CD4-positive, CD25-positive, alpha-beta regulatory T cell (primary cell): ENCODE results near the gene CYB5R3. TPM values are rescaled to one million over a fixed set of nuclear protein-coding genes. Genes with fewer than 3 reads are reported as not detected.

ENCODE experiments used
- ATAC-seq, 2 donors: fragments of 150-1000 bp; cut with Tn5 transposase; one replicate each; pipeline ENCODE4 v1.10.0; 2021; ENCODE audit warnings: low read depth in 2 of 2, moderate number of reproducible peaks in 2 of 2, moderate library complexity in 1 of 2
- DNase-seq, 3 donors: peaks; one replicate each; pipeline versions ENCODE4 v3.0.0 to v3.0.0-alpha.2; 2012 to 2022; ENCODE audit warnings: mixed read lengths in 1 of 3
- H3K27ac ChIP-seq: one replicate; pipeline ENCODE4 v1.7.0; 2013; ENCODE audit warnings: mild to moderate bottlenecking, low read length; ENCODE audit not compliant: insufficient read depth, poor library complexity, severe bottlenecking
- H3K27me3 ChIP-seq: one replicate; pipeline ENCODE4 v1.7.0; 2013; ENCODE audit warnings: low read length; ENCODE audit not compliant: control insufficient read depth, insufficient read depth
- H3K36me3 ChIP-seq: one replicate; pipeline ENCODE4 v1.7.0; 2013; ENCODE audit warnings: mild to moderate bottlenecking, low read length, moderate library complexity; ENCODE audit not compliant: control insufficient read depth, insufficient read depth
- H3K4me1 ChIP-seq: 2 replicates; pipeline ENCODE4 v1.7.0; 2013; ENCODE audit warnings: mild to moderate bottlenecking, low read length; ENCODE audit not compliant: insufficient read depth, control insufficient read depth, poor library complexity, severe bottlenecking
- H3K4me3 ChIP-seq: one replicate; pipeline ENCODE4 v1.7.0; 2013; ENCODE audit warnings: low read depth, mild to moderate bottlenecking, low read length, moderate library complexity
- H3K9me3 ChIP-seq, 2 experiments: 1 replicate in 1 of 2; 2 replicates in 1 of 2; pipeline ENCODE4 v1.7.0; 2013; ENCODE audit warnings: low read length in 2 of 2, mild to moderate bottlenecking in 1 of 2, moderate library complexity in 1 of 2; ENCODE audit not compliant: control insufficient read depth in 2 of 2
- H3K27ac Mint-ChIP-seq, 3 donors: one replicate each; pipeline ENCODE4 v1.8.0; 2020 to 2022; ENCODE audit warnings: mild to moderate bottlenecking in 3 of 3, mixed read lengths in 3 of 3, moderate library complexity in 2 of 3
- H3K27me3 Mint-ChIP-seq: one replicate; pipeline ENCODE4 v1.8.0; 2022; ENCODE audit warnings: mild to moderate bottlenecking, mixed read lengths
- H3K36me3 Mint-ChIP-seq: one replicate; pipeline ENCODE4 v1.8.0; 2020; ENCODE audit warnings: mixed read lengths
- H3K4me1 Mint-ChIP-seq, 4 donors: one replicate each; pipeline ENCODE4 v1.8.0; 2020 to 2022; ENCODE audit warnings: mixed read lengths in 4 of 4, mild to moderate bottlenecking in 1 of 4
- H3K4me3 Mint-ChIP-seq, 4 donors: one replicate each; pipeline ENCODE4 v1.8.0; 2020 to 2022; ENCODE audit warnings: mild to moderate bottlenecking in 4 of 4, mixed read lengths in 4 of 4, moderate library complexity in 3 of 4
- H3K9me3 Mint-ChIP-seq, 7 donors: one replicate each; pipeline ENCODE4 v1.8.0; 2020 to 2022; ENCODE audit warnings: mixed read lengths in 7 of 7, mild to moderate bottlenecking in 3 of 7, moderate library complexity in 2 of 7
- polyA plus RNA-seq, 4 donors: library from polyadenylated mRNA; unstranded; fragments of 300-500 nt; fragmentation: Illumina TruSeq; gene quantifications; one replicate each; pipeline ENCODE4 v1.2.3, GENCODE V29; 2021
- total RNA-seq: library from RNA; stranded (reverse); gene quantifications from one replicate; pipeline ENCODE4 v1.2.3, GENCODE V29; 2022

CYB5R3 gene
- total and polyA plus RNA-seq, 5 donors from 2014 or later: 46.6 to 56.3 (median 56.2) TPM

DNA sequence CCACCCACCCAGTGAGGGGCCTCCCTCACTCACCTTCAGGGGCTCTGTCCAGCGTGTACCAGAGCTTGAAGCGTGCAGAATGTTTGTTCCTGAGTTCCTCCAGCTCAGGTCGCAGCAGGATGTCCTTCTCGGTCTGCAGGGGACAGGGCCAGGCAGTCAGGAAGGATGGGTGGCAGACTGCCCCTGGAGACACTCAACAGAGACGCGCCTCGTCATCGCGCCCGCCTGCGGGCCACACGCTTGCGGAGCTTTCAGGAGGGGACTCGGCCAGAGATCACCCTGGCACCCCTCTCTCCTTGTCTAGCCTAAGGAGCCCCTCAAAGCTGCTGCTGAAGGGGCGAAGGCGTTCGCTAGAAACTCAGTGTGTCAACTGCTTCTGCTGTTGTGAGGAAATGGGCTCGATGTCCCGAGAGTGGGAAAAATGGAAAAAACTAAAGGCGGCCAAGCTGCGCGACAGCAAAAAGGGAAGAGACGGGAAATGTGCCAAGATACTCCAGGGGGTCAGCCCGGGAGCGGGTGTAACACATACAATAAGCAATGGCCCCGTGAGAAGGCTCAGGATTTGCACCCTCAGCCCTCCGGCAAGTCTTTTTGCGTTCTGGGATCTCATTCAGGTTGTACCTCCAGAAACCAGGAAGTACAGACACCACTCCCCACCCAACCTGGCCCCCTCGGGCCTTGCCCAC lies 25.3 kb downstream of the CYB5R3 start:
- Histone ChIP-seq H3K27me3 (no peaks in the 10 kb centered on the region), H3K36me3 (peaks cover 25% of the 10 kb centered on the region), H3K4me3 (no peak overlapping the region), H3K27ac (no peak overlapping the region), H3K9me3 (no peaks in the 10 kb centered on the region), H3K4me1 (no peaks in the 10 kb centered on the region)
- no peaks in the 10 kb centered on the region for H3K27me3 Mint-ChIP-seq
- H3K4me1 Mint-ChIP-seq: peaks cover 0 to 9% (median 1%) of the 10 kb centered on the region in 4 donors
- H3K9me3 Mint-ChIP-seq: no peaks in the 10 kb centered on the region
- peak overlapping the region in 1 of 4 donors; percentile 15 for H3K4me3 Mint-ChIP-seq
- H3K36me3 Mint-ChIP-seq: peaks cover 15% of the 10 kb centered on the region
- H3K27ac Mint-ChIP-seq: peak overlapping the region in 1 of 3 donors; percentile 20
- no peak for DNase-seq
- ATAC-seq: no peak

DNA sequence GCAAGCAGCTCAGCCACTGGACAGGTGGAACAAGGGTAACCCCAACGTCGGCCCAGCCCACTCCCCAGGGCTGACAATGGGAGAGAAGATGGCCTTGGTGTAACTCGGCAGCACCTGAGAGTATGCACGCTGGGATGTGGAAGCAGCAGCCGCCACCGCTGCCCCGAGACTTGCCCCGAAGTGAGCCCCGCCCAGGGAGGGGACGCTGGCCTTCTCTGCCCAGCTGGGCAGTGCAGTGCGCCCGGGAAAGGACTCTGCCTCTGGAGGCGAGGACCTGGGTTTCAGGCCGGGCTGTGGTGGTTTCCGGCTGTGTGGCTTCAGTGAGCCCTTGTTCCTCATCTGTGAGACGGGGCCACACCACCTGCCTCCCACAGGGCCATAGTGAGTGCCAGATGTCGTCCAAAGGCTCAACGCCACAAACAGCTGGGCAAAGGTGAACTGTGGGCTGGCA lies 25.9 kb downstream of the CYB5R3 start:
- Histone ChIP-seq H3K27ac (no peak overlapping the region), H3K27me3 (no peaks in the 10 kb centered on the region), H3K4me3 (no peak overlapping the region), H3K9me3 (no peaks in the 10 kb centered on the region), H3K36me3 (peaks cover 21% of the 10 kb centered on the region), H3K4me1 (no peaks in the 10 kb centered on the region)
- DNase-seq: no peak
- Mint-ChIP-seq H3K36me3 (peaks cover 11% of the 10 kb centered on the region), H3K4me1 (peaks cover 0 to 9% (median 1%) of the 10 kb centered on the region in 4 donors), H3K4me3 (peak overlapping the region in 1 of 4 donors; percentile 15), H3K9me3 (no peaks in the 10 kb centered on the region), H3K27me3 (no peaks in the 10 kb centered on the region), H3K27ac (no peak overlapping the region)
- ATAC-seq: no peak

DNA sequence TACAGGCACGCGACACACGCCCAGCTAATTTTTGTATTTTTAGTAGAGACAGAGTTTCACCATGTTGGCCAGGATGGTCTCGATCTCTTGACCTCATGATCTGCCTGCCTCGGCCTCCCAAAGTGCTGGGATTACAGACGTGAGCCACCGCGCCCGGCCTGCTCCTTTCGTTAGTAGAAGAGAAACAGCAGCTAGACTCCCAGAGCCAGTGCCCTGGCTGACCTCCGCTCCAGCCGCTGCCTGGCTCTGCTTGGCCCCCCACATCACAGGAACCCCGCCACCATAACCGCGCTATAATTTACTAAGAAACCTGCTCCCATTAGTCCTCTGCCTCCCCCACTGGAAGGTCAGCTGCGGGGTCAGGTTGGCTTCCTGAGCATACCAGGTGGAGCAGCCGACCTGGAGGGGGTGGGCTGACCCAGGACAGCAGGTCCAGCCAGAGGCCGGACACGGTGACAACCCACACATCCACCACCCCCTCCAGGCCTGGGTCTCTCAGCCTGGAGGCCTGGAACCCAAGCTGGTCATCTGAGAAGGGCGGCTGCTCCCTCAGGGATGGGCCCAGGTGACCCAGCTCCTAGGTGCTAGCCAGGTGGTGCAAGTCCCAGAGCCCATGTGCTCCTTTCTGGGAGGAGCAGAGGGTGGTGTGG lies 27.0 kb downstream of the CYB5R3 start:
- no peaks in the 10 kb centered on the region for H3K27me3 ChIP-seq
- Mint-ChIP-seq H3K4me1 (peaks cover 0 to 12% (median 1%) of the 10 kb centered on the region in 4 donors), H3K27me3 (no peaks in the 10 kb centered on the region), H3K27ac (no peak overlapping the region), H3K4me3 (no peak overlapping the region), H3K36me3 (peaks cover 8% of the 10 kb centered on the region), H3K9me3 (no peaks in the 10 kb centered on the region)
- H3K36me3 ChIP-seq: peaks cover 14% of the 10 kb centered on the region
- no peak overlapping the region for H3K27ac ChIP-seq
- no peak overlapping the region for H3K4me3 ChIP-seq
- DNase-seq: no peak
- no peak for ATAC-seq
- H3K9me3 ChIP-seq: no peaks in the 10 kb centered on the region
- peaks cover 1% of the 10 kb centered on the region for H3K4me1 ChIP-seq

DNA sequence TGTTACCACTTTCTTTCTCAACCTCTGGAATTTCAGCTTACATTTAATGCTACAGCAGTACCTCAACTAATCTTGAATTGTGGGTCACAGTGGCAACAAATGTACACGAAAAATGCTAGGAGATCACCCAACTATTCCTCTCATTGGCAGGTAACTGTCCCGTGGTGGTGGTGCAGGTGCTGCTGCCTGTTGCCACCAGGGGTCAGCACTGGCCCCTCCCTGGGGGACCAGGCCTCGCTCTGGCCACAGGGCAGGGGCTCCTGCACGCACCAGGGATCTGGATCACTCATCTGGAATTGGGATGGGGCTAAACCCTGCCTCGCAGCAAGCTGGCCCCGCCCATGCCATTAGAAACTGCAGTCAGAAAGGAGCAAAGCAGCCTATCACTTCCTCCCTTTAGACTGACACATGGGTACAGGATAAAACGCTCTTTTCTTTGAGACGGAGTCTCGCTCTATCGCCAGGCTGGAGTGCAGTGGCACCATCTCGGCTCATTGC lies 27.6 kb downstream of the CYB5R3 start:
- no peaks in the 10 kb centered on the region for H3K9me3 Mint-ChIP-seq

DNA sequence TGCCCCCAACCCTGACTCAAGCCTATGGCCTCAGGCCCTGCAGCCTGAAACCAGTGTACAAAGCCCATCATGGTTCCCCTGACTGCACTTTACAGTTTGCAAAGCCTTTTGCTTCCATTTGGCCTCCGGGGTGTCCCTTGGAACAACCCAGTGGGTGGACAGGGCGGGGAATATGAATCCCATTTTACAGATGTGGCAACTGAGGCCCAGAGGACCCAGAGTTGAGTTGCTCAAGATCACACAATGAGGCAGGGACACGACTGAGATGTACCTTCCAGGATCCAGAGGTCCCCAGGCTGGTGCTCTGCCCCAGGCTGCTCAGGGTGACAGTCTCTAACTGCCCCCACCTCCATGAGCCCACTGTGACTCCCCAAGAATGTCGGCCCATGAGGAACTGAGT lies 29.1 kb downstream of the CYB5R3 start:
- Mint-ChIP-seq H3K4me1 (peaks cover 2 to 24% (median 8%) of the 10 kb centered on the region in 4 donors), H3K27me3 (no peaks in the 10 kb centered on the region), H3K36me3 (peaks cover 5% of the 10 kb centered on the region), H3K27ac (peak overlapping the region in 1 of 3 donors; percentile 48), H3K4me3 (no peak overlapping the region), H3K9me3 (no peaks in the 10 kb centered on the region)
- no peak overlapping the region for H3K27ac ChIP-seq
- DNase-seq: no peak
- H3K4me3 ChIP-seq: no peak overlapping the region
- no peaks in the 10 kb centered on the region for H3K27me3 ChIP-seq
- no peak for ATAC-seq
- H3K36me3 ChIP-seq: peaks cover 8% of the 10 kb centered on the region
- H3K9me3 ChIP-seq: no peaks in the 10 kb centered on the region
- peaks cover 11% of the 10 kb centered on the region for H3K4me1 ChIP-seq

More for the DNA sequence above, 27.6 kb downstream of the CYB5R3 start:
- H3K36me3 ChIP-seq: peaks cover 9% of the 10 kb centered on the region
- no peaks in the 10 kb centered on the region for H3K27me3 Mint-ChIP-seq
- H3K4me3 ChIP-seq: no peak overlapping the region
- peaks cover 2% of the 10 kb centered on the region for H3K4me1 ChIP-seq
- H3K36me3 Mint-ChIP-seq: peaks cover 8% of the 10 kb centered on the region
- H3K4me3 Mint-ChIP-seq: peak overlapping the region in 2 of 4 donors; percentile 8 to 33
- H3K27ac Mint-ChIP-seq: peak overlapping the region in 1 of 3 donors; percentile 75
- no peaks in the 10 kb centered on the region for H3K27me3 ChIP-seq
- H3K9me3 ChIP-seq: no peaks in the 10 kb centered on the region
- peak; percentile 66 to 76 for ATAC-seq
- peaks cover 0 to 14% (median 1%) of the 10 kb centered on the region in 4 donors for H3K4me1 Mint-ChIP-seq
- H3K27ac ChIP-seq: no peak overlapping the region
- peak in 2 of 3 donors; percentile 48 to 49 for DNase-seq

DNA sequence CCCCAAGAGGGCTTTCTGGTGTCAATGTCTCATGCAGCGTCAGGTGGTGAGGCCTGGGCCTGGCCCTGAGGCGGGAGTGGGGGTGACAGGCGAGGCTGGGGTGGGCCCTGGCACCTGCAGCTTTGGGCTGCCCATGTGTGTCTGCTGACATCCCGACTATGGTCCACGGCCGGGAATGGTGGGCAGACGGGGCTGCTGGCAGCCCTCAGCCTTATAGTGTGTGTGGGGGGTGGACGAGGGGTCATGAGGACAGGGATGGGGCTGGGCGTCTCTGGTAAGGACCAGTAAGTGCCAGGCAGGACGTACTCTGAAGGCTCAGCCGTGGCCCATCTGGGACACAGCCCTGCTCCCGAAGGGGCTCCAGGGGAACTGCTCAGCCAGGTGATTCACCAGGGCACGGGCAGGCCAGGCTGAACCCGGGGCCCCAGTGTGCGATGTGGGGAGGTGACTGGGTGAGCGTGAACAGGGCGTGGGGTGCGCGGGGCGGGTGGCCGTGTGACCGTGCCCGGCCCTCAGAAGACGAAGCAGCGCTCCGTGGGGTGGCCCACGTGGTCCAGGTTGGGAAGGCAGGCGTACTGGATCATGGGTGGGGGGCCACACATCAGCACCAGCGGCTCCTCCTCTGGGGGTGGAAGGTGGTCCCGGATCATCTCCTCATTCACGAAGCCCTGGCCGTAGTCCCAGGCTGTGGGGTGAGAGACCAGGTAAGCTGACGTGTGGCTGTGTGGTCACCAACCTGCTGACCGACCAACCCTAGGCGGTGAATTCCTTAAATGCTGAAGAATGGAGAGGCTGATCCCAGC lies 29.7 kb downstream of the CYB5R3 start:
- Mint-ChIP-seq H3K9me3 (no peaks in the 10 kb centered on the region), H3K4me1 (peaks cover 6 to 26% (median 9%) of the 10 kb centered on the region in 4 donors), H3K36me3 (peaks cover 5% of the 10 kb centered on the region), H3K27me3 (no peaks in the 10 kb centered on the region), H3K4me3 (no peak overlapping the region), H3K27ac (no peak overlapping the region)
- no peak for ATAC-seq
- no peak overlapping the region for H3K4me3 ChIP-seq
- no peaks in the 10 kb centered on the region for H3K9me3 ChIP-seq
- no peak for DNase-seq
- H3K27ac ChIP-seq: no peak overlapping the region
- peaks cover 8% of the 10 kb centered on the region for H3K36me3 ChIP-seq
- H3K4me1 ChIP-seq: peaks cover 11% of the 10 kb centered on the region
- no peaks in the 10 kb centered on the region for H3K27me3 ChIP-seq

DNA sequence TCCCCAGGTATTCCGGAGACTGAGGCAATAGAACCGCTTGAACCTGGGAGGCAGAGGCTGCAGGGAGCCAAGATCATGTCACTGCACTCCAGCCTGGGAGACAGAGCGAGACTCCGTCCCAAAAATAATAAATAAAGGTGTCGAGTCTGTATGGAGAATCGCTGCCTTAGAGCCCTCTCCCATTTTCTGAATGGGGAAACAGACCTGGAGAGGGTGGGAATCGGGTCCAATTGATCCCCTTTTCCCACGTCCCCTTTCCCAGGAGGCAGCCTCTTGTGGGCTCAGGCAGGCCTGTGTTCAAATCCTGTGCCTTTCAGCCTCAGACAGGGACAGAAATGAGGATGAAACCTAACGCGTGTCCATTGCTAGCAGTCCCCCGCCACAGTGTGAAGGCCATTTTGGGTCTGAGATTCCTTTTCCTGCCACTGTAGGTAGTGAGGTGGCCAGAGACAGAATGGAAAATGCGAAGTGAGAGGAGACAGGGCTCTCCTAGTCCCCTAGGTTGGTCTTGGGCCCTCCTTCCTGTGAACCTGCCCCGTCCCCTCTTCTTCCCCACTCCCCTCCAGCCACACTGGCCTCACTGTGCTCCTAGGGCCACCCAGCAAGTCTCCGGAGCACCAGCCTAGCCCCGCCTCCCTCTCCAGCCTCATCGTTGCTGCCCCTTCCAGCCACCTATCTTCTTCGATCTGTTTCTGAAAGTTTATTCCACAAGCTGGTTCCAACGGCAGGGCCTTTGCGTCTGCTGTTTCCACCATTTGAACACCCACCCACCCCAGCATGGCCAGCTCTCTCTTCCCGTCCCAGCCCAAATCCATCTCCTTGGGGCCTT lies 31.8 kb downstream of the CYB5R3 start:
- Mint-ChIP-seq H3K9me3 (no peaks in the 10 kb centered on the region), H3K36me3 (peaks cover 7% of the 10 kb centered on the region), H3K4me1 (peaks cover 7 to 45% (median 24%) of the 10 kb centered on the region in 4 donors), H3K4me3 (peak overlapping the region in 3 of 4 donors; percentile 37 to 57 (median 41)), H3K27me3 (peaks cover 4% of the 10 kb centered on the region), H3K27ac (peak overlapping the region in 1 of 3 donors; percentile 71)
- no peak for ATAC-seq
- H3K4me3 ChIP-seq: no peak overlapping the region
- peak overlapping the region; percentile 5 for H3K27ac ChIP-seq
- peaks cover 7% of the 10 kb centered on the region for H3K36me3 ChIP-seq
- no peaks in the 10 kb centered on the region for H3K27me3 ChIP-seq
- H3K4me1 ChIP-seq: peaks cover 29% of the 10 kb centered on the region
- no peak for DNase-seq
- H3K9me3 ChIP-seq: no peaks in the 10 kb centered on the region
